Measurements from ENCODE around the gene CLCA4. TPM values are rescaled to one million over a fixed set of nuclear protein-coding genes. Genes with fewer than 3 reads are reported as not detected.

Gene CLCA4
- total RNA-seq, 1 experiment from 2014 or later: not detected

- ChIA-PET CTCF (interaction anchor here (1.3 to 1.4 kb wide), 3 partner anchors 14 to 189 kb away, joined by 4 to 5 read pairs (median 4); partner anchors contain the start of gene SH3GLB1), POLR2A (no interaction called here)
- no peak for ATAC-seq
These were observed 30.5 kb upstream of the CLCA4 start for GRCh38 chr1:86516335-86516734.

DNA sequence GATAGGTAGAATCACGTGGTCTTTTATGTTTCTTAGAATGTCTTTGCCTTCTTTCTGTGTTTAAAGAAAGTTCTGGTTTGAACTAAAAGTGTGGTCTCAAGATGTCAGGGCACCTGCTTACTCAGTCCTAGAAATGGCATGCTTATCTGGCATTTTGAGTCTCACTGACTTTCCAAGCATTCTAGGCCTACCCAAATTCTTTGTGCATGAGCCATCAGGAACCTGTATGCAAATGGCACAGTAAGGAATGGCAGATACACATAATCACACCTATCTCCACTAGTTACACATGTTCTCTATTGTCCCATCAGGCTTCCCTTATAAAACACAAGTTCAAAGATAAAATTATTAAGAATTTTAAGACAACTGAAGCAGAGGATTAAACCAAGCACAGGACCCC lies 29.5 kb upstream of the CLCA4 start:
- ATAC-seq (peak; percentile 62), DNase-seq (ENCODE audit: low spot score) (no peak)
- Mint-ChIP-seq H3K36me3 (no peaks in the 10 kb centered on the region), H3K4me1 (peaks cover 5% of the 10 kb centered on the region), H3K27ac (no peak overlapping the region), H3K9me3 (peaks cover 3% of the 10 kb centered on the region; the same call in 1 of the 2 replicates), H3K4me3 (no peak overlapping the region), H3K27me3 (ENCODE audit: low read depth) (no peaks in the 10 kb centered on the region)
- ChIA-PET CTCF (no interaction called here), POLR2A (no interaction called here)
- TF ChIP-seq, protein P1, sequence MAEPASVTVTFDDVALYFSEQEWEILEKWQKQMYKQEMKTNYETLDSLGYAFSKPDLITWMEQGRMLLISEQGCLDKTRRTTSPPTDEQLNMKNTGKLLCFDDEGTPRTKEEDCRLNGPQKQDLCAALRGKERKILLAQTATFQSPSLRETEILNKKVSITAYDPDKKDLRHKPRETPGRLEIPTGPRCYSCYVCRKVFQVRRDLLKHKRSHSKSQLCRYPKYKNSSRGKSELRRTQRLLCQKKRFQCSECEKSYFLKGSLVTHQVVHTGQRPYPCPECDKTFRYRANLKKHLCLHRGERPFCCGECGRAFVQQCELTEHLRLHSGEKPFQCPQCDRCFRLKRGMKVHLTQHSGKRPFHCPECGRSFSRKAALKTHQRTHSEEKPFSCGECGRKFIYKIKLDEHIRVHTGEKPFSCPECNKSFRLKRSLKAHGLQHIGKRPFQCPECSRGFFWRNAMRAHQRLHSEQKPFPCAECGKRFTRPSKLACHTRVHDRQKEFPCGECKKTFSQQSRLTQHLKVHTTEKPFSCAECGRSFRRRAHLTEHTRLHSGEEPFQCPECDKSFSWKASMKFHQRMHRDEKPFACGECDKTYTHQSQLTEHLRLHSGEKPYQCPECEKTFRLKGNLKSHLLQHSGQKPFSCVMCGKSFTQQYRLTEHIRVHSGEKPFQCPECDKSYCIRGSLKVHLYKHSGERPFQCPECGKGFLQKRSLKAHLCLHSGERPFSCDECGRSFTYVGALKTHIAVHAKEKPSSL (CRISPR knock-in tag; conservative IDR thresholded peaks at IDR 0.05): no peak
- TF ChIP-seq, protein P2, sequence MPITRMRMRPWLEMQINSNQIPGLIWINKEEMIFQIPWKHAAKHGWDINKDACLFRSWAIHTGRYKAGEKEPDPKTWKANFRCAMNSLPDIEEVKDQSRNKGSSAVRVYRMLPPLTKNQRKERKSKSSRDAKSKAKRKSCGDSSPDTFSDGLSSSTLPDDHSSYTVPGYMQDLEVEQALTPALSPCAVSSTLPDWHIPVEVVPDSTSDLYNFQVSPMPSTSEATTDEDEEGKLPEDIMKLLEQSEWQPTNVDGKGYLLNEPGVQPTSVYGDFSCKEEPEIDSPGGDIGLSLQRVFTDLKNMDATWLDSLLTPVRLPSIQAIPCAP (CRISPR knock-in tag; IDR thresholded peaks at IDR 0.05): no peak
- no peak for TF ChIP-seq JUN (CRISPR knock-in tag; IDR thresholded peaks at IDR 0.05)
- TF ChIP-seq ATF6 (CRISPR knock-in tag; IDR thresholded peaks at IDR 0.05): no peak
- TF ChIP-seq IRF2 (CRISPR knock-in tag; IDR thresholded peaks at IDR 0.05; ENCODE audit: borderline replicate concordance, low read depth): no peak
- TF ChIP-seq, protein P3, sequence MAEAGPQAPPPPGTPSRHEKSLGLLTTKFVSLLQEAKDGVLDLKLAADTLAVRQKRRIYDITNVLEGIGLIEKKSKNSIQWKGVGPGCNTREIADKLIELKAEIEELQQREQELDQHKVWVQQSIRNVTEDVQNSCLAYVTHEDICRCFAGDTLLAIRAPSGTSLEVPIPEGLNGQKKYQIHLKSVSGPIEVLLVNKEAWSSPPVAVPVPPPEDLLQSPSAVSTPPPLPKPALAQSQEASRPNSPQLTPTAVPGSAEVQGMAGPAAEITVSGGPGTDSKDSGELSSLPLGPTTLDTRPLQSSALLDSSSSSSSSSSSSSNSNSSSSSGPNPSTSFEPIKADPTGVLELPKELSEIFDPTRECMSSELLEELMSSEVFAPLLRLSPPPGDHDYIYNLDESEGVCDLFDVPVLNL (CRISPR knock-in tag; IDR thresholded peaks at IDR 0.05; ENCODE audit: borderline replicate concordance, low read depth): no peak
- TF ChIP-seq TP53 (CRISPR knock-in tag; IDR thresholded peaks at IDR 0.05): no peak
- no peak for TF ChIP-seq ZNF671 (CRISPR knock-in tag; IDR thresholded peaks at IDR 0.05)

More at GRCh38 chr1:86516335-86516734, 30.5 kb upstream of the CLCA4 start:
- Mint-ChIP-seq H3K4me1 (peaks cover 5% of the 10 kb centered on the region), H3K27ac (no peak overlapping the region), H3K27me3 (ENCODE audit: low read depth) (no peaks in the 10 kb centered on the region), H3K36me3 (no peaks in the 10 kb centered on the region), H3K4me3 (no peak overlapping the region), H3K9me3 (peaks cover 3% of the 10 kb centered on the region; the same call in 1 of the 2 replicates)
- TF ChIP-seq ZNF219 (CRISPR knock-in tag; IDR thresholded peaks at IDR 0.05; ENCODE audit: borderline replicate concordance): no peak
- TF ChIP-seq MYBL2 (CRISPR knock-in tag; IDR thresholded peaks at IDR 0.05): no peak
- TF ChIP-seq ZNF423 (CRISPR knock-in tag; IDR thresholded peaks at IDR 0.05): no peak
- no peak for TF ChIP-seq ZBTB21 (CRISPR knock-in tag; IDR thresholded peaks at IDR 0.05; ENCODE audit: borderline replicate concordance)
- no peak for TF ChIP-seq ATF1 (CRISPR knock-in tag; IDR thresholded peaks at IDR 0.05)
- no peak for TF ChIP-seq ZNF232 (CRISPR knock-in tag; IDR thresholded peaks at IDR 0.05)
- TF ChIP-seq NR2C2 (CRISPR knock-in tag; IDR thresholded peaks at IDR 0.05): no peak
- no peak for TF ChIP-seq JAZF1 (CRISPR knock-in tag; IDR thresholded peaks at IDR 0.05)
- TF ChIP-seq FOXJ3 (CRISPR knock-in tag; IDR thresholded peaks at IDR 0.05; ENCODE audit: borderline replicate concordance): no peak
- no peak for TF ChIP-seq GABPB1 (CRISPR knock-in tag; IDR thresholded peaks at IDR 0.05)
- no peak for TF ChIP-seq FOXP4 (CRISPR knock-in tag; IDR thresholded peaks at IDR 0.05)
- TF ChIP-seq NFATC4 (CRISPR knock-in tag; IDR thresholded peaks at IDR 0.05): no peak
- no peak for TF ChIP-seq SMAD3 (CRISPR knock-in tag; IDR thresholded peaks at IDR 0.05; ENCODE audit: borderline replicate concordance)
- no peak for TF ChIP-seq EMX1 (CRISPR knock-in tag; IDR thresholded peaks at IDR 0.05)
- no peak for TF ChIP-seq TEAD4 (CRISPR knock-in tag; IDR thresholded peaks at IDR 0.05)
- no peak for TF ChIP-seq FOXP1 (CRISPR knock-in tag; IDR thresholded peaks at IDR 0.05; ENCODE audit: borderline replicate concordance)
- TF ChIP-seq ZNF671 (CRISPR knock-in tag; IDR thresholded peaks at IDR 0.05): no peak
- TF ChIP-seq HMGA2 (CRISPR knock-in tag; IDR thresholded peaks at IDR 0.05): no peak
- TF ChIP-seq NFYB (CRISPR knock-in tag; conservative IDR thresholded peaks at IDR 0.05; ENCODE audit: low read depth): no peak
- TF ChIP-seq NFE2L1 (CRISPR knock-in tag; IDR thresholded peaks at IDR 0.05): no peak
- DNase-seq (ENCODE audit: low spot score): no peak

All from WTC11 (cell line).